K562 (cell line): ENCODE results near the gene C19orf85. TPM values are rescaled to one million over a fixed set of nuclear protein-coding genes. Genes with fewer than 3 reads are reported as not detected.

Experiments
- ATAC-seq: fragments of 200-7000 bp; cut with Tn5 transposase; 3 replicates; pipeline ENCODE4 v1.9.1; 2020; ENCODE audit warnings: moderate library complexity
- BruUV-seq: library from RNA; stranded (reverse); fragments of 400-500 nt; replicated peaks from 2 replicates; lab custom pipeline; 2021; lab: Mats Ljungman, UMichigan
- CTCF ChIA-PET: fragments of 300-600 bp; formaldehyde crosslinking; extraction: SDS; loops from one replicate; lab custom pipeline; 2021; ENCODE audit warnings: low intra/inter-chr PET ratio; lab: Yijun Ruan, JAX
- POLR2A ChIA-PET: fragments of 300-600, 350-650 bp; sonication (Branson Sonifier 250); formaldehyde crosslinking; extraction: SDS; loops from one replicate; lab custom pipeline; 2021; ENCODE audit warnings: antibody characterized with exemption, inconsistent platforms; lab: Yijun Ruan, JAX
- DNase-seq, 4 experiments: peaks; one replicate each; pipeline versions ENCODE4 v3.0.0 to v3.0.0-alpha.2; 2011 to 2018; ENCODE audit warnings: low spot score in 3 of 4, mixed read lengths in 3 of 4; ENCODE audit errors: extremely low read depth in 1 of 4
- FAIRE-seq: peaks from 2 replicates; lab custom pipeline; 2011; peaks lifted over from hg19 to GRCh38; lab: Jason Lieb, UNC
- H2AFZ ChIP-seq: 2 replicates; pipeline ENCODE4 v1.6.0; 2011; ENCODE audit warnings: low read depth, low read length, control low read depth, inconsistent platforms
- H3K27ac ChIP-seq: fragments of 200-600 bp; 3 replicates; pipeline ENCODE4 v1.8.0; 2011; ENCODE audit warnings: low read depth, mild to moderate bottlenecking, control low read depth, inconsistent platforms, low read length, moderate library complexity, mixed read lengths; ENCODE audit errors: extremely low read depth
- H3K27me3 ChIP-seq, 2 experiments: fragments of 300-600 bp in 1 of 2; 2 replicates in 1 of 2; 3 replicates in 1 of 2; pipeline versions ENCODE4 v1.6.0 to v1.8.0; 2011; ENCODE audit warnings: inconsistent platforms in 2 of 2, low read length in 2 of 2, mild to moderate bottlenecking in 1 of 2, mixed read lengths in 1 of 2, moderate library complexity in 1 of 2; ENCODE audit not compliant: control insufficient read depth in 2 of 2, insufficient read depth in 2 of 2
- H3K36me3 ChIP-seq: fragments of 300-600 bp; 3 replicates; pipeline ENCODE4 v1.8.0; 2011; ENCODE audit warnings: mild to moderate bottlenecking, low read length, inconsistent platforms; ENCODE audit not compliant: control insufficient read depth, insufficient read depth
- H3K4me1 ChIP-seq, 2 experiments: fragments of 200-600 bp in 1 of 2; replicated peaks in 1 of 2; 2 replicates in 1 of 2; 3 replicates in 1 of 2; pipeline versions ENCODE4 v1.5.1 to v1.8.0; 2011; ENCODE audit warnings: inconsistent platforms in 2 of 2, low read length in 2 of 2, mild to moderate bottlenecking in 1 of 2, mixed read lengths in 1 of 2, moderate library complexity in 1 of 2; ENCODE audit not compliant: control insufficient read depth in 2 of 2, insufficient read depth in 2 of 2
- H3K4me2 ChIP-seq: 2 replicates; pipeline ENCODE4 v1.6.1; 2011; ENCODE audit warnings: low read length, control low read depth, inconsistent platforms, mixed read lengths; ENCODE audit not compliant: insufficient read depth
- H3K4me3 ChIP-seq: fragments of 200-600 bp; sonication (generic), shearing (Covaris generic); 2 replicates; pipeline ENCODE4 v1.5.1; 2016; ENCODE audit warnings: control low read depth, inconsistent platforms
- H3K79me2 ChIP-seq: fragments of 200-600 bp; 3 replicates; pipeline ENCODE4 v1.8.0; 2011; ENCODE audit warnings: low read length, inconsistent platforms; ENCODE audit not compliant: control insufficient read depth, insufficient read depth
- H3K9ac ChIP-seq, 2 experiments: 2 replicates each; pipeline versions ENCODE4 v1.6.0 to v1.6.1; 2011; ENCODE audit warnings: low read depth in 2 of 2, low read length in 2 of 2, control low read depth in 1 of 2, inconsistent platforms in 1 of 2, mild to moderate bottlenecking in 1 of 2, mixed read lengths in 1 of 2; ENCODE audit not compliant: insufficient read depth in 1 of 2
- H3K9me1 ChIP-seq: one replicate; pipeline ENCODE4 v1.6.0; 2011; ENCODE audit warnings: inconsistent platforms, mild to moderate bottlenecking, low read length, moderate library complexity; ENCODE audit not compliant: control insufficient read depth, insufficient read depth
- H3K9me3 ChIP-seq: replicated peaks from 2 replicates; pipeline ENCODE4 v1.5.1; 2011; ENCODE audit warnings: low read depth, low read length, inconsistent platforms; ENCODE audit not compliant: control insufficient read depth, insufficient read depth
- H4K20me1 ChIP-seq: replicated peaks from 2 replicates; pipeline ENCODE4 v1.6.1; 2011; ENCODE audit warnings: low read length, inconsistent platforms, mixed read lengths; ENCODE audit not compliant: control insufficient read depth, insufficient read depth
- ADNP ChIP-seq: fragments of 200-800 bp; sonication (Bioruptor generic); IDR thresholded peaks from 2 replicates; pipeline ENCODE4 v1.6.1; 2016; ENCODE audit warnings: missing genetic modification characterization, missing compliant biosample characterization
- ARNT ChIP-seq, 2 experiments: fragments of 450-650 bp; IDR thresholded peaks; 2 replicates each; pipeline ENCODE4 v1.6.1; 2016; ENCODE audit warnings: mild to moderate bottlenecking in 1 of 2
- BACH1 ChIP-seq: fragments of 200-800 bp; sonication (Bioruptor generic); IDR thresholded peaks from 2 replicates; pipeline ENCODE4 v1.6.1; 2016; ENCODE audit warnings: missing genetic modification characterization, missing compliant biosample characterization
- CEBPB ChIP-seq: fragments of 450-650 bp; IDR thresholded peaks from 2 replicates; pipeline ENCODE4 v1.6.1; 2016; ENCODE audit warnings: missing genetic modification characterization, missing compliant biosample characterization
- CHD1 ChIP-seq: fragments of 200-600 bp; sonication (generic); IDR thresholded peaks from one replicate; pipeline ENCODE4 v1.6.1; 2012; ENCODE audit warnings: mild to moderate bottlenecking, moderate library complexity, low read length, inconsistent platforms
- CREBBP ChIP-seq: IDR thresholded peaks from one replicate; pipeline ENCODE4 v1.6.1; 2012; ENCODE audit warnings: low read depth, mild to moderate bottlenecking, control low read depth, inconsistent platforms, low read length
- KDM5B ChIP-seq: fragments of 200-600 bp; sonication (generic); IDR thresholded peaks from 2 replicates; pipeline ENCODE4 v1.6.1; 2012; ENCODE audit warnings: low read depth, mild to moderate bottlenecking, moderate library complexity, low read length, control low read depth, inconsistent platforms; ENCODE audit not compliant: insufficient replicate concordance
- MEF2A ChIP-seq: IDR thresholded peaks from 2 replicates; pipeline ENCODE4 v1.6.1; 2011; ENCODE audit warnings: low read depth, mild to moderate bottlenecking, low read length, moderate library complexity; ENCODE audit not compliant: control insufficient read depth
- NCOA1 ChIP-seq: fragments of 450-650 bp; IDR thresholded peaks from 2 replicates; pipeline ENCODE4 v1.6.1; 2016; ENCODE audit warnings: low read depth
- POLR2B ChIP-seq: fragments of 450-650 bp; IDR thresholded peaks from 2 replicates; pipeline ENCODE4 v1.6.1; 2018; ENCODE audit warnings: low read depth; ENCODE audit not compliant: partially characterized antibody
- ZBED1 ChIP-seq: IDR thresholded peaks from 2 replicates; pipeline ENCODE4 v1.6.1; 2014
- ZEB2 ChIP-seq: fragments of 450-650 bp; IDR thresholded peaks from 2 replicates; pipeline ENCODE4 v1.6.1; 2016
- ZNF274 ChIP-seq: IDR thresholded peaks from 2 replicates; pipeline ENCODE4 v1.6.1; 2011; ENCODE audit warnings: low read depth, mild to moderate bottlenecking, low read length, moderate library complexity, borderline replicate concordance
- ZNF408 ChIP-seq: fragments of 250-450 bp; sonication (Bioruptor Pico); IDR thresholded peaks from 2 replicates; pipeline ENCODE4 v1.4.0; 2020; ENCODE audit warnings: low read depth, mild to moderate bottlenecking, moderate library complexity
- WGBS: fragments of 100-300 bp; shearing (Covaris generic); methylation state at CpG from one replicate; pipeline ENCODE4 v1.1.6; 2016; ENCODE audit warnings: low coverage, mixed read lengths; ENCODE audit not compliant: insufficient coverage; ENCODE audit errors: missing lambda C conversion rate; 5-methylcytosine and 5-hydroxymethylcytosine counted together
- in situ Hi-C: fragments of 300-500 bp; cut with MboI; formaldehyde crosslinking; loops from 4 replicates; pipeline ENCODE4 v1.15.0; 2018; ENCODE audit warnings: inconsistent platforms, mixed read lengths
- intact Hi-C: fragments of 100-400 bp; cut with micrococcal nuclease; formaldehyde crosslinking; loops from 2 replicates; pipeline ENCODE4 v1.14.2; 2022
- polyA plus RNA-seq, 8 experiments: library from polyadenylated mRNA; depleted of rRNA in 4 of 8; stranded (reverse) in 5 of 8; unstranded in 3 of 8; fragments of >200 nt; fragmentation: Nextera tagmentation in 2 of 8; fragmentation: Illumina TruSeq in 1 of 8; extraction: Ambion mirVana in 2 of 8; extraction: Trizol in 1 of 8; gene quantifications; 2 replicates each; pipeline versions ENCODE4 v1.2.1 to v1.2.3, GENCODE V29; 2011 to 2014; ENCODE audit warnings: inconsistent platforms in 1 of 8, missing spikeins in 1 of 8
- total RNA-seq, 7 experiments: library from RNA; depleted of rRNA in 6 of 7; stranded (reverse); fragments of >200 nt in 6 of 7; fragmentation: Illumina TruSeq in 2 of 7; extraction: Trizol in 2 of 7; gene quantifications; 2 replicates each; pipeline versions ENCODE4 v1.2.1 to v1.2.3, GENCODE V29; 2011 to 2021; ENCODE audit warnings: low replicate concordance in 1 of 7
- TF ChIP-seq, protein P1 (sequence below), 3 experiments: fragments of 200-800 bp in 1 of 3; sonication (Bioruptor generic) in 1 of 3; sonication (generic) in 1 of 3; formaldehyde crosslinking in 1 of 3; IDR thresholded peaks; 2 replicates each; pipeline versions ENCODE4 v1.6.1 to v1.8.0; 2016 to 2022; ENCODE audit warnings: mild to moderate bottlenecking in 2 of 3, missing compliant biosample characterization in 2 of 3, missing genetic modification characterization in 2 of 3, missing genetic modification reagents in 1 of 3
- TF ChIP-seq, protein P2 (sequence below): fragments of 450-650 bp; IDR thresholded peaks from 2 replicates; pipeline ENCODE4 v1.7.0; 2016; ENCODE audit warnings: borderline replicate concordance
- TF ChIP-seq, protein P3 (sequence below): sonication (generic); IDR thresholded peaks from 2 replicates; pipeline ENCODE4 v1.6.1; 2016
- TF ChIP-seq, protein P4 (sequence below): fragments of 450-650 bp; conservative IDR thresholded peaks from 2 replicates; pipeline ENCODE4 v1.6.1; 2016; ENCODE audit warnings: missing genetic modification characterization, low read depth, mild to moderate bottlenecking, missing compliant biosample characterization, moderate library complexity

C19orf85 gene
- total and polyA plus RNA-seq, 9 of the 15 experiments (the other 6 are each of a cell fraction or from before 2014, with no cell fraction given) = not detected

DNA sequence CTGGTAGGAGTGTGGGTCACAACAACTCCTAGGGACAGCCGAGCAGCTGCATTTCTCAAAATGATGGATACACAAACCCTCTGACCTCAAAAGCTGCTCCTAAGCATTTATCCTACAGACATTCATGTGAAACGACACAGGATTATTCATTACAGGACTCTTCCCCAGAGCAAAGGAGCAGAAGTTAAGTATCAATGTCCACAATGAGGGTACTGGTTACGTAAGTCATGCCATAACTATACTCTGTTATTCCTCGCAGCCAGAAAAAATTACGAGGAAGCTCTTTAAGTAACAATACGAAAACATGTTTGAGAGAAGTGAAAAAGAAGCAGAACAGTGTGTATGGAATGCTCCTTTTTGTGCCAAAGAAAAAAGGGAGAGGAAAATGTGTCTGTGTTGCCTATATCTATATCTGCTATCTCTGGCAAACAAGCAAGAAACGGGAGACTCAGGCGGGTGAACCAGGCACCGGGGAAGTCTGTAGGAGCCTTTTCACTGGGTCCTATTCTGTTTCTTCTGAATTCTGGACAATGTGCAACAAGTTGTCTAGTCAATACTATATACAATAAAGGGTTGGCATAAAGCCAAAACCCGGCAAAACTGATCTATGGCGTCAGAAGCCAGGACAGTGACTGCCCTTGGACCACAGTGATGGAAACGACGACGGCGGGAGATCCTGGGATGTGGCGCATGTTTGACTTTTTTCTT is 4.4 kb downstream of the C19orf85 start:
- Histone ChIP-seq H3K27ac (peak overlapping the region; percentile 55), H3K4me3 (peak overlapping the region; percentile 81), H3K4me2 (peak overlapping the region; percentile 87), H3K4me1 (peaks cover 21 to 71% of the 10 kb centered on the region in 2 experiments), H2AFZ (no peak overlapping the region; the same call in 1 of the 2 replicates), H3K9me3 (no peaks in the 10 kb centered on the region), H3K9ac (peak overlapping the region; percentile 56 to 87; a peak in 3 of 4 replicates), H3K27me3 (no peaks in the 10 kb centered on the region), H3K79me2 (peaks cover 43% of the 10 kb centered on the region), H3K9me1 (no peaks in the 10 kb centered on the region), H3K36me3 (peaks cover 30% of the 10 kb centered on the region; the same call in 2 of the 3 replicates), H4K20me1 (no peaks in the 10 kb centered on the region)
- FAIRE-seq = peak; percentile 66
- in situ Hi-C loops (no loop called here), intact Hi-C loops (no loop called here)
- BruUV-seq = TSS peak; percentile 72
- no peak for ATAC-seq
- 12% methylated on average over 16 of the region's 16 CpGs for WGBS
- POLR2A ChIA-PET = interaction anchor here (0.6 to 2.2 kb wide), 4 partner anchors 16 to 244 kb away, joined by 3 to 6 read pairs (median 4); partner anchors contain the start of gene ZNF628
- CTCF ChIA-PET = no interaction called here
- DNase-seq = peak in 1 of 4 experiments; percentile 47
- TF ChIP-seq, protein P1, sequence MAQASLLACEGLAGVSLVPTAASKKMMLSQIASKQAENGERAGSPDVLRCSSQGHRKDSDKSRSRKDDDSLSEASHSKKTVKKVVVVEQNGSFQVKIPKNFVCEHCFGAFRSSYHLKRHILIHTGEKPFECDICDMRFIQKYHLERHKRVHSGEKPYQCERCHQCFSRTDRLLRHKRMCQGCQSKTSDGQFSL (CRISPR knock-in tag; IDR thresholded peaks at IDR 0.05) = no peak
- TF ChIP-seq, protein P1 (tag; IDR thresholded peaks at IDR 0.05) = no peak
- TF ChIP-seq ADNP (tag) = no peak
- no peak for TF ChIP-seq KDM5B
- no peak for TF ChIP-seq MEF2A
- TF ChIP-seq CHD1 = peak; percentile 55
- no peak for TF ChIP-seq CREBBP
- TF ChIP-seq ARNT (IDR thresholded peaks at IDR 0.05) = no peak
- peak; percentile 62 for TF ChIP-seq CEBPB (tag)
- TF ChIP-seq, protein P2, sequence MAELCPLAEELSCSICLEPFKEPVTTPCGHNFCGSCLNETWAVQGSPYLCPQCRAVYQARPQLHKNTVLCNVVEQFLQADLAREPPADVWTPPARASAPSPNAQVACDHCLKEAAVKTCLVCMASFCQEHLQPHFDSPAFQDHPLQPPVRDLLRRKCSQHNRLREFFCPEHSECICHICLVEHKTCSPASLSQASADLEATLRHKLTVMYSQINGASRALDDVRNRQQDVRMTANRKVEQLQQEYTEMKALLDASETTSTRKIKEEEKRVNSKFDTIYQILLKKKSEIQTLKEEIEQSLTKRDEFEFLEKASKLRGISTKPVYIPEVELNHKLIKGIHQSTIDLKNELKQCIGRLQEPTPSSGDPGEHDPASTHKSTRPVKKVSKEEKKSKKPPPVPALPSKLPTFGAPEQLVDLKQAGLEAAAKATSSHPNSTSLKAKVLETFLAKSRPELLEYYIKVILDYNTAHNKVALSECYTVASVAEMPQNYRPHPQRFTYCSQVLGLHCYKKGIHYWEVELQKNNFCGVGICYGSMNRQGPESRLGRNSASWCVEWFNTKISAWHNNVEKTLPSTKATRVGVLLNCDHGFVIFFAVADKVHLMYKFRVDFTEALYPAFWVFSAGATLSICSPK = no peak
- TF ChIP-seq ZNF274 = no peak
- no peak for TF ChIP-seq ZNF408 (CRISPR knock-in tag)
- TF ChIP-seq, protein P3, sequence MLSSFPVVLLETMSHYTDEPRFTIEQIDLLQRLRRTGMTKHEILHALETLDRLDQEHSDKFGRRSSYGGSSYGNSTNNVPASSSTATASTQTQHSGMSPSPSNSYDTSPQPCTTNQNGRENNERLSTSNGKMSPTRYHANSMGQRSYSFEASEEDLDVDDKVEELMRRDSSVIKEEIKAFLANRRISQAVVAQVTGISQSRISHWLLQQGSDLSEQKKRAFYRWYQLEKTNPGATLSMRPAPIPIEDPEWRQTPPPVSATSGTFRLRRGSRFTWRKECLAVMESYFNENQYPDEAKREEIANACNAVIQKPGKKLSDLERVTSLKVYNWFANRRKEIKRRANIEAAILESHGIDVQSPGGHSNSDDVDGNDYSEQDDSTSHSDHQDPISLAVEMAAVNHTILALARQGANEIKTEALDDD = peak; percentile 42; the same call in 1 of the 2 replicates
- TF ChIP-seq ZEB2 = no peak
- TF ChIP-seq BACH1 (tag) = no peak
- TF ChIP-seq ZBED1 = no peak
- TF ChIP-seq, protein P4, sequence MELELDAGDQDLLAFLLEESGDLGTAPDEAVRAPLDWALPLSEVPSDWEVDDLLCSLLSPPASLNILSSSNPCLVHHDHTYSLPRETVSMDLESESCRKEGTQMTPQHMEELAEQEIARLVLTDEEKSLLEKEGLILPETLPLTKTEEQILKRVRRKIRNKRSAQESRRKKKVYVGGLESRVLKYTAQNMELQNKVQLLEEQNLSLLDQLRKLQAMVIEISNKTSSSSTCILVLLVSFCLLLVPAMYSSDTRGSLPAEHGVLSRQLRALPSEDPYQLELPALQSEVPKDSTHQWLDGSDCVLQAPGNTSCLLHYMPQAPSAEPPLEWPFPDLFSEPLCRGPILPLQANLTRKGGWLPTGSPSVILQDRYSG (tag) = peak; percentile 42; the same call in 1 of the 2 replicates
- TF ChIP-seq POLR2B = no peak
- no peak for TF ChIP-seq NCOA1
